HPDE6-E6E7 (cell line): ENCODE measurements around the gene DNM3.

Experiments
- DNase-seq: peaks from one replicate; pipeline ENCODE4 v3.0.0; 2011; ENCODE audit warnings: missing footprints; ENCODE audit errors: extremely low spot score

The DNM3 gene

GRCh38 chr1:172238965-172239364, 397.7 kb downstream of the DNM3 start:
- DNase-seq, result no peak

GRCh38 chr1:172239901-172240300, 398.6 kb downstream of the DNM3 start:
- DNase-seq, result no peak

- no peak for DNase-seq
These were observed 400.2 kb downstream of the DNM3 start for GRCh38 chr1:172241540-172241939.

GRCh38 chr1:172244865-172245264, 403.6 kb downstream of the DNM3 start:
- no peak for DNase-seq

- DNase-seq, result no peak
These were observed 404.5 kb downstream of the DNM3 start for GRCh38 chr1:172245788-172246187.

GRCh38 chr1:172246521-172247390, 405.5 kb downstream of the DNM3 start:
- DNase-seq, result no peak

GRCh38 chr1:172251486-172251885, 410.2 kb downstream of the DNM3 start:
- DNase-seq, result no peak

GRCh38 chr1:172252321-172252720, 411.0 kb downstream of the DNM3 start:
- DNase-seq, result no peak

- no peak for DNase-seq
These were observed 411.7 kb downstream of the DNM3 start for GRCh38 chr1:172252958-172253357.

GRCh38 chr1:172254521-172255222, 413.4 kb downstream of the DNM3 start:
- DNase-seq, result peak; percentile 31

GRCh38 chr1:172255223-172255560, 413.9 kb downstream of the DNM3 start:
- DNase-seq, result no peak

- DNase-seq, result no peak
These were observed 424.6 kb downstream of the DNM3 start for GRCh38 chr1:172265905-172266304.

GRCh38 chr1:172266528-172267174, 425.4 kb downstream of the DNM3 start:
- DNase-seq, result no peak

GRCh38 chr1:172268237-172268636, 426.9 kb downstream of the DNM3 start:
- DNase-seq, result no peak

GRCh38 chr1:172269084-172269483, 427.8 kb downstream of the DNM3 start:
- no peak for DNase-seq

GRCh38 chr1:172269644-172270043, 428.3 kb downstream of the DNM3 start:
- no peak for DNase-seq

- no peak for DNase-seq
These were observed 429.3 kb downstream of the DNM3 start for GRCh38 chr1:172270605-172271004.

GRCh38 chr1:172272087-172272486, 430.8 kb downstream of the DNM3 start:
- DNase-seq, result no peak

- DNase-seq, result no peak
These were observed 432.5 kb downstream of the DNM3 start for GRCh38 chr1:172273647-172274396.

GRCh38 chr1:172275478-172275877, 434.2 kb downstream of the DNM3 start:
- no peak for DNase-seq

- no peak for DNase-seq
These were observed 435.0 kb downstream of the DNM3 start for GRCh38 chr1:172276120-172276818.
